Neutrophil (primary cell): ENCODE data around the gene SHROOM4.

Source experiments
- H3K27ac ChIP-seq: fragments of 200-600 bp; sonication (generic); 2 replicates; pipeline ENCODE4 v1.5.1; 2016; ENCODE audit warnings: mild to moderate bottlenecking, moderate library complexity
- H3K27me3 ChIP-seq: fragments of 200-600 bp; sonication (generic); 2 replicates; pipeline ENCODE4 v1.6.0; 2016; ENCODE audit warnings: mild to moderate bottlenecking
- H3K36me3 ChIP-seq: fragments of 200-600 bp; sonication (generic); 2 replicates; pipeline ENCODE4 v1.5.1; 2017
- H3K4me1 ChIP-seq, 2 experiments: fragments of 200-600 bp in 1 of 2; sonication (generic) in 1 of 2; 1 replicate in 1 of 2; 2 replicates in 1 of 2; pipeline versions ENCODE4 v1.5.1 to v1.6.1; 2013 to 2016; ENCODE audit warnings: low read depth in 1 of 2, low read length in 1 of 2, mild to moderate bottlenecking in 1 of 2, moderate library complexity in 1 of 2; ENCODE audit not compliant: control insufficient read depth in 1 of 2, insufficient read depth in 1 of 2
- H3K4me3 ChIP-seq, 2 experiments: fragments of 200-600 bp in 1 of 2; sonication (generic) in 1 of 2; 1 replicate in 1 of 2; 2 replicates in 1 of 2; pipeline ENCODE4 v1.5.1; 2013 to 2016; ENCODE audit warnings: low read depth in 1 of 2, low read length in 1 of 2, mild to moderate bottlenecking in 1 of 2, moderate library complexity in 1 of 2
- H3K9me3 ChIP-seq: fragments of 200-600 bp; sonication (generic); 2 replicates; pipeline ENCODE4 v1.5.1; 2016
- CTCF ChIP-seq: fragments of 200-600 bp; sonication (generic); IDR thresholded peaks from 2 replicates; pipeline ENCODE4 v1.5.1; 2016; ENCODE audit warnings: antibody characterized with exemption

The SHROOM4 gene

GRCh38 chrX:50852524-50852923 is 38.5 kb upstream of the SHROOM4 start:
- no peak for TF ChIP-seq CTCF
- Histone ChIP-seq H3K9me3 (no peaks in the 10 kb centered on the region), H3K36me3 (no peaks in the 10 kb centered on the region), H3K27ac (no peak overlapping the region), H3K4me1 (no peaks in the 10 kb centered on the region), H3K4me3 (no peak overlapping the region), H3K27me3 (no peaks in the 10 kb centered on the region)

- Histone ChIP-seq H3K27me3 (no peaks in the 10 kb centered on the region), H3K9me3 (no peaks in the 10 kb centered on the region), H3K27ac (no peak overlapping the region), H3K36me3 (no peaks in the 10 kb centered on the region), H3K4me1 (no peaks in the 10 kb centered on the region), H3K4me3 (no peak overlapping the region)
- no peak for TF ChIP-seq CTCF
Measured at GRCh38 chrX:50842221-50842620, 28.2 kb upstream of the SHROOM4 start.

- H3K36me3 ChIP-seq = no peaks in the 10 kb centered on the region
- no peak overlapping the region for H3K4me3 ChIP-seq
- TF ChIP-seq CTCF = no peak
- no peaks in the 10 kb centered on the region for H3K9me3 ChIP-seq
- no peaks in the 10 kb centered on the region for H3K4me1 ChIP-seq
- no peaks in the 10 kb centered on the region for H3K27me3 ChIP-seq
- no peak overlapping the region for H3K27ac ChIP-seq
Measured at GRCh38 chrX:50839730-50840129, 25.7 kb upstream of the SHROOM4 start.

GRCh38 chrX:50838820-50839600 is 25.0 kb upstream of the SHROOM4 start:
- no peaks in the 10 kb centered on the region for H3K9me3 ChIP-seq

GRCh38 chrX:50827996-50828395 is 14.0 kb upstream of the SHROOM4 start:
- no peaks in the 10 kb centered on the region for H3K36me3 ChIP-seq
- H3K4me1 ChIP-seq = no peaks in the 10 kb centered on the region
- no peak for TF ChIP-seq CTCF
- no peaks in the 10 kb centered on the region for H3K9me3 ChIP-seq
- no peak overlapping the region for H3K27ac ChIP-seq
- no peak overlapping the region for H3K4me3 ChIP-seq
- no peaks in the 10 kb centered on the region for H3K27me3 ChIP-seq

More at GRCh38 chrX:50838820-50839600, 25.0 kb upstream of the SHROOM4 start:
- no peaks in the 10 kb centered on the region for H3K27me3 ChIP-seq
- no peak overlapping the region for H3K27ac ChIP-seq
- no peak for TF ChIP-seq CTCF
- H3K4me1 ChIP-seq = no peaks in the 10 kb centered on the region
- no peak overlapping the region for H3K4me3 ChIP-seq
- H3K36me3 ChIP-seq = no peaks in the 10 kb centered on the region
